Measurements from ENCODE around the gene SLC22A14.

The SLC22A14 gene

DNA sequence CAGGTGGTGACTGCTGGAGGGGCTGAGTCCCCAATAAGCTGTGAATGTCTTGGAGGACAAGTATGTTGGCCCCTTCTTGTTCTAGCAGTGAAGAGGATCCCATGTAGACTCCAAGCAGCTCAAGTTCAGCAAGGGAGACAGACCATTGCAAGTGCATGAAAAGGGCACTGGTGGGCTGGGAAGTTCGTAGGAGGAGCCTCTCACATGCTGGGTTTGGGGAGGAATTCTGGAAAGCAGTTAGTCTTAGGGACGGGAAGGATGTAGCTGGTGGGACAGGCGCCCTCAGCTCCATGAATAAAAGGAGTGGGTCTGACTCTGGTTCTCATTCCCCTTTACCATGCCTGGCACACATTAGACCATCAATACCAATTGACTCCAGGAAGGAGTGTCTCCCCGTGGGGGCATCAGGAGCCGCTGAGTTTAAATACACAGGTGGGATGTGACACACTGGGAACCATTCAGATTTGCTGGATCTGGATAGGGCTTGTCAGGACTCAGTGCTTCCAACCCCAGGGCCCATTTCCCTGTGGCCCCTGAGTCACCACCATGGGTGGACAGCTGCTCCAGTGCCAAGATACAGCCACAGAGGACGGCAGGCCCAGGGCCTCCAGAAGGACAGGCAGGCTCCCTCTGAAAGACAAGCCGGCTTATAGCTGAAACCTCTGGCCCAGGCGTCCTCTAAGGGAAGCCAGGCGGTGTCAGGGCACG lies 63.9 kb downstream of the SLC22A14 start:
- TF ChIP-seq SPI1 (IDR thresholded peaks at IDR 0.05; ENCODE audit: borderline replicate concordance, low read depth) = no peak
- no peak for TF ChIP-seq GABPA (IDR thresholded peaks at IDR 0.05; ENCODE audit: low read depth)
- TF ChIP-seq, protein P1, sequence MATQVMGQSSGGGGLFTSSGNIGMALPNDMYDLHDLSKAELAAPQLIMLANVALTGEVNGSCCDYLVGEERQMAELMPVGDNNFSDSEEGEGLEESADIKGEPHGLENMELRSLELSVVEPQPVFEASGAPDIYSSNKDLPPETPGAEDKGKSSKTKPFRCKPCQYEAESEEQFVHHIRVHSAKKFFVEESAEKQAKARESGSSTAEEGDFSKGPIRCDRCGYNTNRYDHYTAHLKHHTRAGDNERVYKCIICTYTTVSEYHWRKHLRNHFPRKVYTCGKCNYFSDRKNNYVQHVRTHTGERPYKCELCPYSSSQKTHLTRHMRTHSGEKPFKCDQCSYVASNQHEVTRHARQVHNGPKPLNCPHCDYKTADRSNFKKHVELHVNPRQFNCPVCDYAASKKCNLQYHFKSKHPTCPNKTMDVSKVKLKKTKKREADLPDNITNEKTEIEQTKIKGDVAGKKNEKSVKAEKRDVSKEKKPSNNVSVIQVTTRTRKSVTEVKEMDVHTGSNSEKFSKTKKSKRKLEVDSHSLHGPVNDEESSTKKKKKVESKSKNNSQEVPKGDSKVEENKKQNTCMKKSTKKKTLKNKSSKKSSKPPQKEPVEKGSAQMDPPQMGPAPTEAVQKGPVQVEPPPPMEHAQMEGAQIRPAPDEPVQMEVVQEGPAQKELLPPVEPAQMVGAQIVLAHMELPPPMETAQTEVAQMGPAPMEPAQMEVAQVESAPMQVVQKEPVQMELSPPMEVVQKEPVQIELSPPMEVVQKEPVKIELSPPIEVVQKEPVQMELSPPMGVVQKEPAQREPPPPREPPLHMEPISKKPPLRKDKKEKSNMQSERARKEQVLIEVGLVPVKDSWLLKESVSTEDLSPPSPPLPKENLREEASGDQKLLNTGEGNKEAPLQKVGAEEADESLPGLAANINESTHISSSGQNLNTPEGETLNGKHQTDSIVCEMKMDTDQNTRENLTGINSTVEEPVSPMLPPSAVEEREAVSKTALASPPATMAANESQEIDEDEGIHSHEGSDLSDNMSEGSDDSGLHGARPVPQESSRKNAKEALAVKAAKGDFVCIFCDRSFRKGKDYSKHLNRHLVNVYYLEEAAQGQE (IDR thresholded peaks at IDR 0.05; ENCODE audit: insufficient replicate concordance, low read depth) = no peak
- no peak for TF ChIP-seq CTCF (IDR thresholded peaks at IDR 0.05; ENCODE audit: insufficient read depth, low read length)
- no peak for TF ChIP-seq POLR2AphosphoS5 (IDR thresholded peaks at IDR 0.05; ENCODE audit: low read depth)
- Histone ChIP-seq H3K4me3 (replicated peaks; ENCODE audit: insufficient read depth, low read length) (no peak overlapping the region), H3K27me3 (ENCODE audit: insufficient read depth, poor library complexity, severe bottlenecking) (no peaks in the 10 kb centered on the region), H3K27ac (replicated peaks) (no peak overlapping the region)
- DNase-seq (ENCODE audit: low read depth in 1 of 2, low spot score in 1 of 2) = no peak

GRCh38 chr3:38346587-38347410 lies 64.7 kb downstream of the SLC22A14 start, which contains the start of gene XYLB:
Gene XYLB, plus strand, starts transcription at chr3:38346785. Its CDS starts 84 bp downstream, at chr3:38346869.
- peak; percentile 79 to 84 for DNase-seq (ENCODE audit: low read depth in 1 of 2, low spot score in 1 of 2)
- TF ChIP-seq POLR2AphosphoS5 (IDR thresholded peaks at IDR 0.05; ENCODE audit: low read depth) = peak; percentile 67; the same call in 1 of the 2 replicates
- TF ChIP-seq SPI1 (IDR thresholded peaks at IDR 0.05; ENCODE audit: borderline replicate concordance, low read depth) = no peak
- peak; percentile 59 for TF ChIP-seq CTCF (IDR thresholded peaks at IDR 0.05; ENCODE audit: insufficient read depth, low read length)
- TF ChIP-seq, protein P1 (IDR thresholded peaks at IDR 0.05; ENCODE audit: insufficient replicate concordance, low read depth) = no peak
- no peak for TF ChIP-seq GABPA (IDR thresholded peaks at IDR 0.05; ENCODE audit: low read depth)
- Histone ChIP-seq H3K27me3 (ENCODE audit: insufficient read depth, poor library complexity, severe bottlenecking) (no peaks in the 10 kb centered on the region), H3K4me3 (replicated peaks; ENCODE audit: insufficient read depth, low read length) (peak within 1 kb of the TSS; percentile 85), H3K27ac (replicated peaks) (peak within 1 kb of the TSS; percentile 61)

DNA sequence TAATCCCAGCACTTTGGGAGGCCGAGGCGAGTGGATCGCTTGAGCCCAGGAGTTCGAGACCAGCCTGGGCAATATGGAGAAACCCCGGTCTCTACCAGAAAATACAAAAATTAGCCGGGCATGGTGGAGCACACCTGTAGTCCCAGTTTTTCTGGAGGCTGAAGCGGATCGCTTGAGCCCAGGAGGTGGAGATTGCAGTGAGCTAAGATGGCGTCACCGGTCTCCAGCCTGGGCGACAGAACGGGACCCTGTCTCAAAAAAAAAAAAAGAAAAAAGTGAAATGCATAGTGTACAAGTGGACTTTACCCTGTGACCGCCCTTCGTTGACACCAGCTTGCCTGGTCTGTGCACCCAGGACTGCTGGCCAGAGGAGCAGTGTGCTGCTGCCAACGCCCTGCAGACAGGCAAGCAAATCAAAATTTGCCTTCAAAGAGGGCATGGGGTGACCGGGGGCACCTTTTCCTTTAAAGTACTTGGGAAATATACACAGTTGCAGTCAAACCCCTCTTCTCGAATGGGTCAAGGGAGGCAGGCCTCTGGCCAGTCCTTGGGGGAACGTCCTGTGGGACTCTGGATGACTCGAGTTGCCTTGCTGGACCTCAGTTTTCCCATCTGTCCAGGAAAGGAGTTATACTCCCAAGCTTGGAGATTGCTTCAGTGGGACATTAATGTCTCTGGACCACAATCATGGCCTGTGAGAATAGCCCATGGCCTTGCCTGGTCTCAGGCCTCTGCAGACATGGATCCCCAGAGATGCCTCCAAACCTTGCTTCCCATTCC lies 65.5 kb downstream of the SLC22A14 start:
- no peaks in the 10 kb centered on the region for H3K27me3 ChIP-seq (ENCODE audit: insufficient read depth, poor library complexity, severe bottlenecking)
- H3K27ac ChIP-seq (replicated peaks) = peak overlapping the region; percentile 61
- DNase-seq (ENCODE audit: low read depth in 1 of 2, low spot score in 1 of 2) = no peak
- TF ChIP-seq, protein P1 (IDR thresholded peaks at IDR 0.05; ENCODE audit: insufficient replicate concordance, low read depth) = no peak
- TF ChIP-seq SPI1 (IDR thresholded peaks at IDR 0.05; ENCODE audit: borderline replicate concordance, low read depth) (no peak), GABPA (IDR thresholded peaks at IDR 0.05; ENCODE audit: low read depth) (no peak), CTCF (IDR thresholded peaks at IDR 0.05; ENCODE audit: insufficient read depth, low read length) (no peak), POLR2AphosphoS5 (IDR thresholded peaks at IDR 0.05; ENCODE audit: low read depth) (no peak)
- H3K4me3 ChIP-seq (replicated peaks; ENCODE audit: insufficient read depth, low read length) = peak overlapping the region; percentile 85
